ENCODE results near the gene GGACT. TPM values are rescaled to one million over a fixed set of nuclear protein-coding genes. Genes with fewer than 3 reads are reported as not detected.

The GGACT gene
- total RNA-seq, 2 experiments from 2014 or later, result 3.1 to 3.5 TPM

DNA sequence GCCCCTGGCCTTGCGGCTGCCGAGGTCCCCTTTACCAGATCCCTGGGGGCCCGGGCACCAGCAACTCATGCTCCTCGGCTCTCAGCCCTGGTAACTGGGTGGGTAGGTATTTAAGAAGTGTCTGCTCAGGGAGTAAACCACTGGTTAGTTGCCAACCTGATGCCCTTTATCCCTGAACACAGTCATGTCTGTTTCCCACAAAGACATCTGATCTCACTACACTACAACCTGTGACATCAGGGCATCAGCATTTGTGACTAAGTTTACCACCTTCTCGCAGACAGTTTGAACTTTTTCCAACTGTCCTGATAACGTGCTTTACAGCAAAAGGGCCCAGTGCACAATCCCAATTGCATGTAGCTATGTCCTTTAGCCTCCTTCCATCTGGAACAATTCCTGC is 22.0 kb downstream of the GGACT start:
- H3K9me3 Mint-ChIP-seq (ENCODE audit: insufficient read depth), result no peaks in the 10 kb centered on the region
- no peaks in the 10 kb centered on the region for H3K27me3 Mint-ChIP-seq (ENCODE audit: low read depth)
- CTCF ChIA-PET, result no interaction called here
- H3K4me1 Mint-ChIP-seq (ENCODE audit: low read depth), result peaks cover 6% of the 10 kb centered on the region
- H3K4me3 Mint-ChIP-seq, result no peak overlapping the region
- ATAC-seq (no peak), DNase-seq (no peak)
- POLR2A ChIA-PET, result interaction anchor here (0.5 kb wide), 1 partner anchor 549 kb away, joined by 4 read pairs; no protein-coding TSS in a partner anchor
- H3K27ac Mint-ChIP-seq, result no peak overlapping the region
- H3K36me3 Mint-ChIP-seq (ENCODE audit: low read depth), result peaks cover 1% of the 10 kb centered on the region

DNA sequence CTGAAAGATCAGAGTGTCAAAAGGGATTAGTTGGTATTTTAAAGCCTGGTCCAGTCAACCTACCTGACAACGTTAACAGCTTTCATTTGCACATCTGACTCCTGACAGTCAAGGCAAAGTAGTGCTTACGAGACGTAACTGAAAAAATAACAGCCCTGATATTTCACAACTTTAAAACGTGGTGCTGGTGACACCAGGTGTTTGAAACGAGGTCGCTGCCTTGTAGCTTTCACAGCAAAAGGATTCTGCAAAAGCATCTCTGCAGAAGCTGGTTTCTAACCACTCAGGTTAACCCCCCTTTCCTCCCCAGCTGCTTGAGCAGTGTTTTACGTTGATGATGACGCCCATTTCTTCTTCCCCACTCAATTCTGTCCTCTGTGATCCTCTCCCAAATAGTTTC is 23.3 kb downstream of the GGACT start:
- ChIA-PET POLR2A (no interaction called here), CTCF (interaction anchor here (1.0 to 1.4 kb wide), 2 partner anchors 9 to 563 kb away, joined by 3 to 6 read pairs; no protein-coding TSS in a partner anchor)
- Mint-ChIP-seq H3K4me1 (ENCODE audit: low read depth) (peaks cover 6% of the 10 kb centered on the region), H3K36me3 (ENCODE audit: low read depth) (peaks cover 1% of the 10 kb centered on the region), H3K27me3 (ENCODE audit: low read depth) (no peaks in the 10 kb centered on the region), H3K9me3 (ENCODE audit: insufficient read depth) (no peaks in the 10 kb centered on the region), H3K27ac (no peak overlapping the region), H3K4me3 (no peak overlapping the region)
- no peak for ATAC-seq
- DNase-seq, result no peak

DNA sequence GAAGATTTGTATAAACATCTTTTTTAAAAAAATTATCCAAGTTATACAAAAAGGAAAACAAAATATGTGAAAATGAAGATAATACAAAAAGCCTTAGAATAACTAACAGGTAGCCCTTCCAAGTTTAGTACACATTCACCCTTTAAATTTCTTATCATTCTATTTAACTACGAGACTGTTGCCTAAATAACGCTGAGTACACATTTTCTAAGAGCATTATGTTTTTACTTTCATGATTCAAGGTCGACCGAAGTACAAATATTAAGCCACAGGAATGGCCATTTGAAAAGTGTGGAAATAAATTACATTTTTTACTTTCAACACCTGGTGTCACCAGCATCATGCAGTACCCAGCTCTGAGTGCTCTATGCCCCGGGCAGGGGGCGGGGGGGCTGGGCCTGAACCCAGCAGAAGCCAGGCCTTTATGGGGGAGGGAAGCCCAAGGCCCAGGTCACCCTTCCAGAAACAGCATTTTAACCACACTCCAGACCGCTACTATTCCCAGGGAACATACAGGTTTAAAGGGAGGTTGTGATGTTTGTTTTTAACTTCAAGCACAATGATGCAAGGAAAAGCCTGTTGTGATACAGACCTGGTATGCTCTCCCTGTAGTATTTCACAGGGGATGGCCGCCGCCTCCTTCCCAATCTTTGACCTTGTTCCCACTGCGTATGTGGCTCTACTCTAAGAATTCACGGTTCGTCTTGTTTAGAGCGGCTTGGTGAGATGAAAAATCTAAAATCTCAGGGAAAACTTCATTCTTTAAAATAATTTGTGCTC is 24.0 kb downstream of the GGACT start:
- Mint-ChIP-seq H3K27ac (no peak overlapping the region), H3K9me3 (ENCODE audit: insufficient read depth) (no peaks in the 10 kb centered on the region), H3K36me3 (ENCODE audit: low read depth) (no peaks in the 10 kb centered on the region), H3K27me3 (ENCODE audit: low read depth) (no peaks in the 10 kb centered on the region), H3K4me3 (no peak overlapping the region), H3K4me1 (ENCODE audit: low read depth) (peaks cover 6% of the 10 kb centered on the region)
- ATAC-seq (no peak), DNase-seq (no peak)
- ChIA-PET CTCF (interaction anchor here (0.8 to 1.4 kb wide), 4 partner anchors 9 to 563 kb away, joined by 3 to 6 read pairs (median 4); no protein-coding TSS in a partner anchor), POLR2A (no interaction called here)

DNA sequence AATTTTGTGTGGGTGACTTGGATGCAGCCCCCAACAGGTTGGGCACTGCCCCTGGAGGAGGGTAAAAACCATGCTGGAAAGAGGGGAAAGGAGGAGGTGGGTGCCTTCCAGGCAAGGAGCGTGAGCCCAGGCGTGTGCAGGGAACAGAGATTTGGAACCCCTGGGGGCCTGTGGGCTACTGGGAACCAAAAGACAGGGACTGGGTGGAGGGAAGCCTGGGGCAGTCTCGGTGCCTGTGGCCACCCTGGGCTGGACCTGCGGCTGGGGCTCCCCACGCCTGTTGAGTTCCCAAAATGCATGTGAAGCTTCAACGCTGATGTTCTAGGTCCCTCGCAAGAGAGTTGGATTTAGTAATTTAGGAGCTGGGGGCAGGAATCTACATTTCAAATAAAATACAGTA is 24.8 kb downstream of the GGACT start:
- Mint-ChIP-seq H3K4me1 (ENCODE audit: low read depth) (peaks cover 6% of the 10 kb centered on the region), H3K27me3 (ENCODE audit: low read depth) (no peaks in the 10 kb centered on the region), H3K9me3 (ENCODE audit: insufficient read depth) (no peaks in the 10 kb centered on the region), H3K36me3 (ENCODE audit: low read depth) (no peaks in the 10 kb centered on the region), H3K4me3 (no peak overlapping the region), H3K27ac (no peak overlapping the region)
- no peak for ATAC-seq
- ChIA-PET POLR2A (interaction anchor here (0.6 kb wide), 1 partner anchor 353 kb away, joined by 3 read pairs; no protein-coding TSS in a partner anchor), CTCF (interaction anchor here (0.8 to 1.2 kb wide), 2 partner anchors 10 to 19 kb away, joined by 3 to 4 read pairs; no protein-coding TSS in a partner anchor)
- DNase-seq, result no peak

DNA sequence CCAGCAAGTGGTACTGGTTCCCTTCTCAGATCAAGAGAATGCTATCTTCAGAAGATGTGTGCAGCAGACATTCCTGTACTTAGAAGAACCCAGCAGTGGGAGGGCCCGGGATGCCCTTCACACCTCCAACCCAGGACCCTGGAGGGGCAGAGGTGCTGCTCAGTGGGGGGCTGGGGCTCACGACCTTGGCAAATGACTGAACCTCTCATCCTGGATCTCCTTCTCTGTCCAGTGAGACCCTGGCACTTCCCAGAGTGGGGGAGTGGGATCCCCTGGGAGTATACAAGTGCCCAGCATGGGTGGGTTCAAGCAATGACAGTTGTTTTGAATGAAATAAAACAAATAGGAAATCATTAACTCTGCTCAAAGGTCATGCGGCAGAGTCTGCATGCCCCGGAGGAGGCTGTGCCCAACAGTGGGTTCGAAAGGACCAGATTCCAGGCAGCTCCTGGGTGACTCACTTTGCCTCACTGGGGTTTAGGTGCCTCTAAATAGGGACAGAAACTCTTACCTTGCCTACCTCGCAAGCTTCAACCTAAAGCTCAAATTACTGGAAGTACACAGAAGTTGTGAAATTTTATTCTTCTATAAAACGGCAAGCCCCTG is 26.9 kb downstream of the GGACT start:
- Mint-ChIP-seq H3K4me3 (no peak overlapping the region), H3K27ac (no peak overlapping the region), H3K27me3 (ENCODE audit: low read depth) (peaks cover 2% of the 10 kb centered on the region), H3K4me1 (ENCODE audit: low read depth) (peaks cover 6% of the 10 kb centered on the region), H3K36me3 (ENCODE audit: low read depth) (no peaks in the 10 kb centered on the region), H3K9me3 (ENCODE audit: insufficient read depth) (no peaks in the 10 kb centered on the region)
- no peak for ATAC-seq
- POLR2A ChIA-PET, result no interaction called here
- no peak for DNase-seq
- CTCF ChIA-PET, result interaction anchor here (1.4 kb wide), 1 partner anchor 11 kb away, joined by 14 read pairs; no protein-coding TSS in a partner anchor

DNA sequence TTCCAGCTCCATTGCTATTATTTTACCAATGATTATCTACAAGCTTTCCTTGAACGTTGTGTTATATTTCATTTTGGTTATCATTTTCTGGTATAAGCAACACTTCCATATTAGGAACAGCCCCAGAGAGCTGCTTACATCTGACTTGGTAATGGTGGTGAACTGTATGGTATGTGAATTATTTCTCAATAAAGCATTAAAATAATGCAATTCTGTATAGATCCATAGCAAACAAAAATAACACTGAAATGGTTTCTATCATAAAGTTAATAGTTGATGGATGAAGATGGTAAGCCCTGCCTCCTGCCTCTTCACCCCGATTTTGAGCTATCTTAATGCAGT is 27.5 kb downstream of the GGACT start:
- no peak for ATAC-seq

DNA sequence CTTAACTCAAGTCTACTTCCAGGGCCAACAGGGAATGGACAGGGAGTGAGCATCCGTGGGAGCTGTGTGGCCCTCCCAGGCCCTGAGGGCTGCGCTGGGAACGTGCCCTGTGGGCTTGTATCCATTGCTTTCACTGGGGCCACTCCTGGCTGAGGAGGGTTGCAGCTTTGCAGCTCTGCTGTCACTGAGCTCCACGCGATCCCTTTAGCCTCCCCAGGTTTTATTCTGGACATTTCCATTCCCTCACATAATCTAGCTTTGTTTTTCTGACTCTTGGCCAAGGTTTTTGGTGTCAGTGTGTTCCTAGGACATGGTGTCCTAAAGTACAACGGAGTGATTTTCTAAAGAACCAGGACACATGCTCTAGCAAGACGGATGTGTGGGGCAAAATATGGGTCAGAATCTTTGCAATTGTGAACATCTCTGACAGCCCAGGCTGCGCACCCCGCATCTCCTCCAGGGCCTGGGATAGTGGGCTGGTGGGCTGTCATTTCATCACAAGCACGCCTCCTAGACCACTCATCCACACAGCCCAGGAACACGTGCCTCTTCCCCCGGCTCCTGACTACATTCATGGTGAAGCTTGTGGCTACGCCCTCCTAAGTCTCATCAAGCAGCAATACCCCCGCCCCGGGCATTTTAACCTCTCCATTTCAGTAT is 28.0 kb downstream of the GGACT start:
- Mint-ChIP-seq H3K27me3 (ENCODE audit: low read depth) (peaks cover 2% of the 10 kb centered on the region), H3K4me1 (ENCODE audit: low read depth) (peaks cover 5% of the 10 kb centered on the region), H3K4me3 (no peak overlapping the region), H3K9me3 (ENCODE audit: insufficient read depth) (no peaks in the 10 kb centered on the region), H3K36me3 (ENCODE audit: low read depth) (no peaks in the 10 kb centered on the region), H3K27ac (no peak overlapping the region)
- DNase-seq (no peak), ATAC-seq (no peak)
- POLR2A ChIA-PET, result no interaction called here
- CTCF ChIA-PET, result interaction anchor here (0.7 to 1.4 kb wide), 4 partner anchors 12 to 1142 kb away, joined by 3 to 14 read pairs (median 3); no protein-coding TSS in a partner anchor

More for the DNA sequence above, 27.5 kb downstream of the GGACT start:
- Mint-ChIP-seq H3K4me1 (ENCODE audit: low read depth) (peaks cover 6% of the 10 kb centered on the region), H3K9me3 (ENCODE audit: insufficient read depth) (no peaks in the 10 kb centered on the region), H3K27ac (no peak overlapping the region), H3K36me3 (ENCODE audit: low read depth) (no peaks in the 10 kb centered on the region), H3K27me3 (ENCODE audit: low read depth) (peaks cover 2% of the 10 kb centered on the region), H3K4me3 (no peak overlapping the region)
- no peak for DNase-seq
- ChIA-PET CTCF (interaction anchor here (1.4 kb wide), 1 partner anchor 12 kb away, joined by 14 read pairs; no protein-coding TSS in a partner anchor), POLR2A (no interaction called here)

DNA sequence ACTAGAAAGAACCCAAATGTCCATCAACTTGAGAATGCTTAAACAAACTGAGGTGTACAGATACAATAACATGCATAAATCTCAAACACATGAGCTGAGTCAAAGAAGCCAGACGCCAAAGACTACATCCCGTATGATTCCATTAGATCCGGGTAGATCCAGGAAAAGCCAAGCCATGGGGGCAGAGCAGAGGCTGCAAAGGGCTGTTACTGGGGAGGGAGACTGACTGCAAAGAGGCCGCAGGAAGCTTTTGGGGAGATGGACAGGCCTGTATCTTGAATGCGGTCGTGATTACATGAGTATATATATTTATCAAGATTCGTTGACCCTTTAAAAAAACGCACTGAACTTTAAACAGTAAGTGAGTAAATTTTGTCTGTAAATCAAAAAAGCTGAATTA is 28.7 kb downstream of the GGACT start:
- Mint-ChIP-seq H3K4me3 (no peak overlapping the region), H3K9me3 (ENCODE audit: insufficient read depth) (no peaks in the 10 kb centered on the region), H3K27ac (no peak overlapping the region), H3K27me3 (ENCODE audit: low read depth) (peaks cover 2% of the 10 kb centered on the region), H3K36me3 (ENCODE audit: low read depth) (no peaks in the 10 kb centered on the region), H3K4me1 (ENCODE audit: low read depth) (no peaks in the 10 kb centered on the region)
- POLR2A ChIA-PET, result no interaction called here
- no peak for ATAC-seq
- CTCF ChIA-PET, result interaction anchor here (0.7 to 0.9 kb wide), 3 partner anchors 13 to 1142 kb away, joined by 3 read pairs; no protein-coding TSS in a partner anchor
- no peak for DNase-seq

DNA sequence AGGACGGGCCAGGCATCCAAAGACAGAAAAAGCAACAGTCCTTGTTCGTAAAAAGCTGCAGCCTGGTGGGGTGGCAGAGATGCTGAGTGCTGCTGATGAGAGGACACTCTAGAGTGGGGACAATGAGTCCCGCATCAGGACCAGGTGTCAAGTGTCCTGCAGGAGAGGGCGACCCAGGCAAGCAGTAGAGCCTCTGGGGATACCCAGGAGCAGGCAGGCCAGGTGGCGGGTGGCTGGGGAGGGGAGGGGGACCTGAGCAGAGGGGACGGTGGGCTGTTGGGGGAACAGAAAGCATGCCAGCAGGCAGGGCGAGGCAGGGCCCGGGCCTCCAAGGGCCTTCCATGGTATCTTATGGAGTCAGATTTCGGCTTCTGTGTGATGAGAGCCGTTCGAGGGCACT is 35.8 kb downstream of the GGACT start:
- CTCF ChIA-PET, result interaction anchor here (0.9 kb wide), 1 partner anchor 35 kb away, joined by 3 read pairs; no protein-coding TSS in a partner anchor
- no peak for ATAC-seq
- POLR2A ChIA-PET, result interaction anchor here (0.7 kb wide), 1 partner anchor 12 kb away, joined by 3 read pairs; no protein-coding TSS in a partner anchor

DNA sequence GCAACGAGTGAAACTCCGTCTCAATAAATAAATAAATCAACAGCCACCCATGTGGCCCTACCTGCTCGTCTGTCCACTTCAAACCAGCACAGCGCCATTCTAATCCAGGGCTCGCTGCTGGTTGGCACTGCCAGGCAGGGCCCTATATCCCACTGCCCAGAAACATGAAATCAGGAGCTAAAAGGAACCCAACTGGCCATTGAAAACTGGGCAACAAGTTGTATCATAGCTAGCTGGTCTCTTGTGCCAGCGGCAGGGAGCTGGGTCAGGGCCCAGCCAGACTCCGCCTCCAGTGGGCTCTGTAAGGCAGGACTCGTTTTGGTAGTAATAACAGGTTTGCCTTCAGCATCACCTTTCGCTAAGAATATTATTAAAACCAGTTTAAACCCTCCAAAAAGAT is 39.3 kb downstream of the GGACT start:
- no peak for ATAC-seq
- no peaks in the 10 kb centered on the region for H3K9me3 Mint-ChIP-seq (ENCODE audit: insufficient read depth)
- no peaks in the 10 kb centered on the region for H3K4me1 Mint-ChIP-seq (ENCODE audit: low read depth)

More for the DNA sequence above, 35.8 kb downstream of the GGACT start:
- no peak overlapping the region for H3K27ac Mint-ChIP-seq
- no peak for DNase-seq
- no peaks in the 10 kb centered on the region for H3K4me1 Mint-ChIP-seq (ENCODE audit: low read depth)
- H3K36me3 Mint-ChIP-seq (ENCODE audit: low read depth), result no peaks in the 10 kb centered on the region
- no peaks in the 10 kb centered on the region for H3K27me3 Mint-ChIP-seq (ENCODE audit: low read depth)
- H3K4me3 Mint-ChIP-seq, result no peak overlapping the region
- no peaks in the 10 kb centered on the region for H3K9me3 Mint-ChIP-seq (ENCODE audit: insufficient read depth)

DNA sequence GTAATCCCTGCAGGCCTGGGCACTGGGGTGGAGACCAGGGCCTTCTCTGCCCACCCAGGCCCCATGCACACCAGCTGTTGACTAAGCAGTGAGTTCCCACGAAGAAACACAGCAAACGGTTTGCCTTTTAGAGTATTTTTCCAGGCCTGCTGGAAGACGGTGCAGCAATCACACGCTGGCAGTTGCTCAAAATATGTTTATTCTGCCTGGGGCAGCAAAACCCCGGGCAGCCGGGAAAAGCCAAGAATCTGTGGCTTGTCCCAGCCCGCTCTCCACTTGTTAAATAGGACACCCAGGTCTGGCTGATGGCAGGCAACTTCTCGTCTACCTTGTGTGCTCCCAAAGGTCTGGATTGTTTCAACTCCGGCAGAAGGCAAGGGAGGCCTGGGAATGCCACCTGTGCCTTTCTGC is 40.8 kb downstream of the GGACT start:
- H3K27me3 Mint-ChIP-seq (ENCODE audit: low read depth), result no peaks in the 10 kb centered on the region
- H3K27ac Mint-ChIP-seq, result no peak overlapping the region
- H3K36me3 Mint-ChIP-seq (ENCODE audit: low read depth), result no peaks in the 10 kb centered on the region
- ATAC-seq (no peak), DNase-seq (no peak)
- peaks cover 1% of the 10 kb centered on the region for H3K4me1 Mint-ChIP-seq (ENCODE audit: low read depth)
- ChIA-PET POLR2A (no interaction called here), CTCF (no interaction called here)
- H3K4me3 Mint-ChIP-seq, result no peak overlapping the region
- H3K9me3 Mint-ChIP-seq (ENCODE audit: insufficient read depth), result no peaks in the 10 kb centered on the region

More for the DNA sequence above, 39.3 kb downstream of the GGACT start:
- CTCF ChIA-PET, result no interaction called here
- DNase-seq, result no peak
- Mint-ChIP-seq H3K27ac (no peak overlapping the region), H3K36me3 (ENCODE audit: low read depth) (no peaks in the 10 kb centered on the region), H3K27me3 (ENCODE audit: low read depth) (no peaks in the 10 kb centered on the region), H3K4me3 (no peak overlapping the region)
- POLR2A ChIA-PET, result no interaction called here

Measured in activated CD8-positive, alpha-beta T cell treated with anti-CD3 and anti-CD28 coated beads, Interleukin-2, amount 10 ng/mL, durations not matched to agents 7 days and 5 days (primary cell).